GM19043 (cell line): Measurements from ENCODE around the gene RARRES1.
A peak's percentile ranks its signal among the peaks of the same experiment; 100 is the strongest.
"Not testable (repeated sequence)": the region's sequence is repeated elsewhere in the genome, so short reads cannot be mapped to it uniquely, and the experiment has no call there.

Experiments used
- ATAC-seq: cut with Tn5 transposase; IDR thresholded peaks from one replicate; pipeline ENCODE4 v1.9.1; 2021; ENCODE audit warnings: low read depth; ENCODE audit not compliant: unreplicated experiment

RARRES1 gene

DNA sequence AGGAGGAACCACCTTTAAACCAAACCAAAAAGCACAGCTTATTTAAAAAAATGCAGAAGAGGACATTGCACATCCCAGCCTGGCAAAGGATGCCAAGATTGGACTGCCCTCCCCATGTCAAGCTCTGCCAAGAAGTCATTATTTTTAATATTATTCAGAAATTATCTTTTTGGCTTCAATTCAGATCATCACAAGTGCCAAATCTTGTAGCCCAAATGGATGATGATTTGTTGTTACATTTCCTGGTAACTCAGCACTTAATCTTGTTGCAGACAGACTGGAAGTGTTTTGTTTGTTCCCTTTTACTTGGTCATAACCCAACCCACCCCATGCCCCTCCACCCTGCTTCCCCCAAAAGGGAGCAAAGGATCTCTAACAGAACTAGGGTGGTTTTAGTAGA, 31.7 kb downstream of the RARRES1 start:
- ATAC-seq = no peak

DNA sequence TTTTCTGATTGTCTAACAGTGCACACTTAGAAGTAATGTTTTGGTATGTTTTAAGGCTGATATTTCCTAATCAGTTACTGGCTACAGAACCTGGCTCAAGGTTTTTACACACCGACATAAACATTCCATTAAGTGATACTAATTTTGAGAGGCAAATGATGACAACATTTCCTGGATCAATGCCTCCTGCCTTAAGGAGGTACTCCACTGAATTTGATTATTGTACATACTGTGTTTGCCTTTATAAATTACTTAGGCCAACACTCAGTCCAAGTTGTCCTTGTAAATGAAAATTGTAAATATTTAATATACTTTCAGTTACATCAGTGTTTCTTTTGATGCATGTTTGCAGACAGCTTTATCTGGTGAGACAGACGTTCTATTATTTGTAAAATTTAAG, 35.6 kb downstream of the RARRES1 start:
- ATAC-seq = no peak

GRCh38 chr3:158693866-158694456, 38.3 kb downstream of the RARRES1 start:
- ATAC-seq = not testable (repeated sequence)

DNA sequence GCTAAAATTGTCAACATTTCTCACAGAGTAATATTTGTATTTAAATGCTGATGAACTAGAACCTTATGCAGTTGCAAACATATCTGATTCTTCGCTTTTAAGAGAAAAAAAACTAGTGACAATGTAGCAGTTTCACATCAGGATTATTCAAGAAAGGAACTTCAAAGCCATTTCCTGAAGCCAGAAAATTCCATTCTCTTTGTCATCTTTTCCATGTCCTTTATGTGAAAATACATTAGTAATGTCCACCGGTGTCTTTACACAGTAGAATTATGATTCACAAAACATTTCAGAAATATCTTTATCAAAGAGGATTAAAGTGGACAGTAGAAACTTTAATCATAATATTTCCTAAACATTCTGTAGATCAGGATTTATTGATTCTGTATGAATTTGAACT, 47.1 kb downstream of the RARRES1 start:
- ATAC-seq = no peak

DNA sequence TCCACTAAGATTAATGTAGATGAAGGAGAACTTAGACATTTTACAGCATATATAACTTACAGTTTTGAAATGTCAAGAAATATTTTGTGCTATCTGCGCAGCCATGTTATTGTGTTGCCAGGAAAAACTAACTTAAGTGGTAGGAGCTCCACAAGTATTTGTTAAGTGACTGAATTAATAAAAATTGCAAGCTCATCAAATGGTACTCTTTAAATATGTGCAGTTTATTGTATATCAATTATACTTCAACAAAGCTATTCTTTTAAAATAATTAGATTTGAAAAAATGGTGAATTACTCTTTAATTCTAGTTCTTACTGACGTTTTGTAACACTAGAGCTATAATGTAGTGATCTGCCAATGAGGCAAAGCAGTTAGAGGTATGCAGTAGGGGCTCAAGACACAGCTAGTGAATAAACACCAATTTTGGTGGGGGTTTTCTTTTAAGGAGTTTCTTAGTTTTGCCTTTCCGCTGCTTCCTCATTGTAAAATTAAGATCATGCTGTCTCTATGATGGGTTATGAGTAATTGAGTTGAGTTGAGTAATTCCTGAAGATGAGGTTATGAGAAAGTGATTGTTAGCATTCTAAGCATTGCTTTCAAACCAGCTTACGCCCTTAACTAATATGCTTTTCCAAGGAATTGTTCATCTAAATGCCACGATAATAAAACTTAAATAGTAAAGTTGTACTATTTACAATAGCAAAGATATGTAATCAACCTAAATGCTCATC, 48.9 kb downstream of the RARRES1 start:
- no peak for ATAC-seq

DNA sequence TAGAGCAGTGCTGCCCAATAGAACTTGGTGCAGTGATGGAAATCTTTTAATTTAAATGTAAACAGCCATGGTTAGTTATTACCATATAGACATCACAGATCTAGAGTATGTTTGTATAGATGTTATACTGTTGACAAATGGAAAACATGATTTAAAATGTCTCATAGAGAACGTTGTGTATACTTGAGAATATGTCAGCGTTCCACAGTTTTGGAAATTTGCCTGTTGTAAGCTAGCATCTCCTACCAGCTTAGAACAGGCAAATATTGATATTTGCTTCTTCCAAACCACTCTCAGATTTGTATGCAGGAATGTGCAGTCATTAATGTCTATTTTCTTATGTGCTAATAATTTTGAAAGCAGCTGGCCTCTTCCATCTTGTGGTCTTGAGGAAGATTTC, 51.4 kb downstream of the RARRES1 start:
- no peak for ATAC-seq

DNA sequence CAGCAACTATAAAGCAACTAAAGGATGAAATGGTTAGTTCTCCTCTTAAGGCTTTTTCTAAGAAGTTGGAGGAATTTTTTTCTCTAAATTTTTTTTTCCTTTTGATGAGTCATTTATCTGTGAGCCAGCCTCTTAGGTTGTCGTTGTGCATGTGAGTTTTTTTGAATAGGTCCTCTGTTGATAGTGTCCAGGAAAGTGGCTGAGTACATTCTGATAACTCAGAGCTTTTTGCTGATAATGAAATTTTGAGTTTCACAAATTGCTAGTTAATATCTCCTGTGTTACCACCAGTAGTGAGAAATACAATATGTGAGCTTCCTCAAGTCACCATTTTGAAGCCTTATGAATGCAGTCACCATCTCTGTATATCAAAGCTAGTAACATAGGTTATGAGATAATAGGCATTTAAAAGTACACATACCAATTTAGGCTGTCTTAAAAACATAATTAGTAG, 52.7 kb downstream of the RARRES1 start:
- no peak for ATAC-seq

GRCh38 chr3:158678687-158679086, 53.6 kb downstream of the RARRES1 start:
- no peak for ATAC-seq

- ATAC-seq = peak; percentile 99
Measured at GRCh38 chr3:158672215-158673176, 59.8 kb downstream of the RARRES1 start, which contains the start of gene LXN. TSS of gene LXN (minus strand) at chr3:158672648. CDS start at chr3:158672478, 170 bp downstream.

DNA sequence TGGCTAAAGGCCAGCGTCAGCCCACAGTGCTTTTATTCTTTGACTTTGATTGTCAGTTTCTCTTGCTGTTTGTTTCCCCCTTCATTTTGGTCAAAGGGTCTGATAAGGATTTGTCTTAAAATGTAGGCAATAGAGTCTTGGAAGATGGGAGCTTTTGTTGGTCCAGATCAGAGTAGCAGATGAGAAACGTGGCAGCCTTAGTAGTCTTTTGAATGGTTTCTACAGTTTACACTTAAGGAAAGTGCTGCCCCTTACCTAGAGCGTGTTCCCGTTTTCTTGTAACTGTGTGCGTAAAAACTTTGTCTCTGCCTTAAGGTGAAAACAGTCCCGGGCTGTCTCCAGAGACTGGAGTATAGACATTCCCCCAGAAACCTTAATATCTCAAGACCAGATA, 60.4 kb downstream of the RARRES1 start:
- ATAC-seq = no peak

- ATAC-seq = no peak
Measured at GRCh38 chr3:158668506-158668905, 63.8 kb downstream of the RARRES1 start.

GRCh38 chr3:158666416-158666815, 65.8 kb downstream of the RARRES1 start:
- no peak for ATAC-seq

DNA sequence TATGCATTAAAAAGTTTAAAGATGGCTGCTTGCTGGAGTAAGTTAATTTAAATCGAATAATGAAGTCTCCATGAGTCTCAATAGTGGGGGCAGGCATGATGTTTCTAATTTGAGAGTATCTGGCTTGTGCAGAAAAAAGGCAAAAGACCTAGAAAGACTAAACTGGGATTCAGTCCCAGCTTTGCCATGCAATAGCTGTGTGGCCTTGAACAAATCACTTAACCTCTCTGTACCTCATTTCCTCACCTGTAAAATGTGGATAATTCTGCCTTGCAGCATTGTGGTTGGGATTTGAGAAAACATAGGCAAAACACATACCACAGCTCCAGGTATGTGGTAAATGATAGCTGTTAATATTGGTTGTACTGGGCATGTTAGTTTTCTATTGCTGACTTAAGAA, 68.4 kb downstream of the RARRES1 start:
- ATAC-seq = no peak

GRCh38 chr3:158663246-158663645, 69.0 kb downstream of the RARRES1 start:
- no peak for ATAC-seq

DNA sequence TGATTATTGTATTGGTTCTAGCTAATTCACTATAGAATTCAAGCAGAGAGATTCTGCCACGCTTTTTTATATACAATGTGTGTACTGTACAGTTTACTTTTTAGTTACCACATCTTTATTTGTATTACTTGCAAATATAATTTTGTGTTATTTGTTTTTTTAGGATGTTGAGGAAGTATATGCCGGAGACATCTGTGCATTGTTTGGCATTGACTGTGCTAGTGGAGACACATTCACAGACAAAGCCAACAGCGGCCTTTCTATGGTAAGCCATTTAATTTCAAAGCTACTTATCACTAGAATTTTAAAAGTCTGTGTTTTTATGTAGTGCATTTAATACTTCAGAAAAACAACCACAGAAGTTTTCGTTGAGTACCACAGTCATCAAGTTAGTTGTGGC, 71.5 kb downstream of the RARRES1 start:
- no peak for ATAC-seq

- peak; percentile 93 for ATAC-seq
Measured at GRCh38 chr3:158659454-158660237, 72.6 kb downstream of the RARRES1 start.

DNA sequence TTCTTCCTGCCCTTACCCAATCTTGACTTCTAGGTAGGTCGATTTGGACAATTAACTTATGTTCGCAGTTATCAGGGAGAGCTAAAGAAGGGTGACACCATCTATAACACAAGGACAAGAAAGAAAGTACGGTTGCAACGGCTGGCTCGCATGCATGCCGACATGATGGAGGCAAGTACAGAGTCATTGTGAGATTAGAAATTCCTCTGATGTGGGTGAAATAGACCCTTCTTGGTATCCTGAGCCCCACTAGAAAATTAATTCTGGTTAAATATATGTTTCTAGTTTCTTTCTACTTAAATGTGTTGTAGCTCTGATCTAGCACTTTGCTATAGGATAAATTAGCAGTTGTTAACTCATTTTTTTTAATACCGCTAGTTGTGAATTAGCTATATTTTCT, 73.4 kb downstream of the RARRES1 start:
- no peak for ATAC-seq

DNA sequence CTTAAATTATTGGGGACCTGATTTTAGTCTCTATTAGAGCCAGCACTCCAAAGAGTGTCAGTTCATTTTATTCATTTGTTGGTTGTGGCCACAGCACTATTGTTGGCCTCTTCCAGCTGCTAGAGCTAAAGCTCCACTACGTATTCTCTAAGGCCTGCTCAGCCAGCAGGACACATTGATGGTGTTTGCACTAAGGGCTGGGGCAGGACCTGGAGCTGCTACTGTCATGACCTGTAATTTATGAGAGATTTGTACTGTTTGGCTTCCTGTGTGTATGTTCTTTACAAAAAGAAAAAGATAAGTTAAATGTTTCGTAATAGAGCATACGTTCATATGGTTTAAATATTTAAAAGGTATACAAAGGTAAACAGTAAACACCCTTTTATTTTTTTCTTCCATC, 79.8 kb downstream of the RARRES1 start:
- no peak for ATAC-seq

- ATAC-seq = no peak
Measured at GRCh38 chr3:158651192-158651591, 81.1 kb downstream of the RARRES1 start.

GRCh38 chr3:158649791-158650190, 82.5 kb downstream of the RARRES1 start:
- ATAC-seq = no peak
